DOHH2 (cell line): ENCODE data around the gene CPLX3.

Experiments used
- H3F3A ChIP-seq: fragments of 200-600 bp; sonication (generic), shearing (Covaris generic); 2 replicates; pipeline ENCODE4 v1.6.0; 2016; ENCODE audit warnings: antibody characterized with exemption, mild to moderate bottlenecking; ENCODE audit not compliant: control insufficient read depth, insufficient read depth
- H3K27ac ChIP-seq: fragments of 200-600 bp; sonication (generic); 2 replicates; pipeline ENCODE4 v1.5.1; 2014; ENCODE audit warnings: low read depth, mild to moderate bottlenecking, low read length, moderate library complexity
- H3K27me3 ChIP-seq: fragments of 200-600 bp; sonication (generic); 2 replicates; pipeline ENCODE4 v1.6.1; 2014; ENCODE audit warnings: mild to moderate bottlenecking, low read length, mixed read lengths; ENCODE audit not compliant: control insufficient read depth
- H3K36me3 ChIP-seq: fragments of 200-600 bp; sonication (generic); 2 replicates; pipeline ENCODE4 v1.6.1; 2014; ENCODE audit warnings: mild to moderate bottlenecking, low read length, moderate library complexity, mixed read lengths; ENCODE audit not compliant: control insufficient read depth
- H3K4me1 ChIP-seq: fragments of 200-600 bp; sonication (generic); 2 replicates; pipeline ENCODE4 v1.6.1; 2014; ENCODE audit warnings: mild to moderate bottlenecking, low read length, mixed read lengths; ENCODE audit not compliant: control insufficient read depth
- H3K4me2 ChIP-seq: fragments of 200-600 bp; sonication (generic); 2 replicates; pipeline ENCODE4 v1.6.0; 2014; ENCODE audit warnings: mild to moderate bottlenecking, low read length, moderate library complexity
- H3K4me3 ChIP-seq: fragments of 200-600 bp; sonication (generic); 2 replicates; pipeline ENCODE4 v1.5.1; 2014; ENCODE audit warnings: mild to moderate bottlenecking, low read length, mixed read lengths
- H3K79me2 ChIP-seq: fragments of 200-600 bp; sonication (generic); 2 replicates; pipeline ENCODE4 v1.6.1; 2014; ENCODE audit warnings: mild to moderate bottlenecking, low read length, mixed read lengths; ENCODE audit not compliant: control insufficient read depth
- H3K9me2 ChIP-seq: fragments of 200-600 bp; sonication (generic); replicated peaks from 2 replicates; pipeline ENCODE4 v1.6.1; 2014; ENCODE audit warnings: mild to moderate bottlenecking, low read length, mixed read lengths; ENCODE audit not compliant: control insufficient read depth
- H3K9me3 ChIP-seq: fragments of 200-600 bp; sonication (generic); 2 replicates; pipeline ENCODE4 v1.6.1; 2014; ENCODE audit warnings: antibody characterized with exemption, low read length, mixed read lengths; ENCODE audit not compliant: control insufficient read depth, insufficient read depth
- H4K20me1 ChIP-seq: fragments of 200-600 bp; sonication (generic); 2 replicates; pipeline ENCODE4 v1.6.0; 2014; ENCODE audit warnings: low read depth, mild to moderate bottlenecking, antibody characterized with exemption, low read length, moderate library complexity; ENCODE audit not compliant: control insufficient read depth, insufficient read depth
- EZH2phosphoT487 ChIP-seq: fragments of 200-600 bp; sonication (generic); IDR thresholded peaks from 2 replicates; pipeline ENCODE4 v1.6.1; 2017; ENCODE audit warnings: borderline replicate concordance, mild to moderate bottlenecking, antibody characterized with exemption, low read length, moderate library complexity, mixed read lengths
- TF ChIP-seq, protein P1 (sequence below): fragments of 200-600 bp; sonication (generic); IDR thresholded peaks from one replicate; pipeline ENCODE4 v1.5.1; 2014; ENCODE audit warnings: antibody characterized with exemption, mild to moderate bottlenecking, low read depth, low read length; ENCODE audit not compliant: poor library complexity, severe bottlenecking

CPLX3 gene

DNA sequence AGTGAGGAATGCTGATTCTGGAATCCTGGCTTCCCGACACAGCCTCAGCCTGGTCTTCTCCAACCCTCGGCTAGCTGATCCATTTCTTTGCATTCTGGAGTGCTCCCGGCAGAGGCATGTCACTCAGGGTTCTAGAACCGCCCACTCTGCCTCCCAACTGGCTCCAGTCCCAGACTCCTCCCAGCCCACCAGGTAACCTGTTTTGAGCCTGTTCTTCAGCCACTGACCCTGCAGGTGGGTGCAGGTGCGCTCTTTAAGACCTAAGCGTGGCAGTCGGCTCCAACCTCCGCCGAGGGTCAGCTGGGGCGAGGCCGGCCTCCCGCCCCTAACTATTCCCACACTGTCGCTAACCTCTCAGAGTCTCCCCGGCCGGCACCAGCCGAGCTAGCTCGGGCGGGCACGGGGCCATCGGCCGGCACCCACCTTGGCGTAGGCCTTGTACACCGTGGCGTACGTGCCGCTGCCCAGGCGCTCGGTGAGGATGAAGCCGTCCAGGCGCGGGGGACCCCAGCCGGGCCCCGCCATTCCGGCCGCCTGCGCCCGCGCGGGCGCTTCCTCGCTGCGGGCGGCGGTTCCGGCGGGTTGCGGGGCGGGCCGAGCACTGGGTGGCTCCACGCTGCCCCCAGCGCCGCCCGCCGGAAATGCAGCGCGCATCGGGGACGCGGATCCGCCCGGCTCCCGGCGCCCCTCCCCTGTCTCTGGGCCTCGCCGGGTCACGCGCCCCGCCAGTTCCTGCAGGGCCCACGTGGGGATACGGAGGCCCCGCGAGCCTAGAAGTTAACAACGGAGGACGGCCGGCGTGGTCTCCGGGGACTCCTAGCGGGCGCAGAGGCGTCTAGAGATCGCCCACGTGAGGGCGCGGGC is 16.4 kb downstream of the CPLX3 start, which contains the start of gene ULK3:
Gene ULK3, minus strand, starts transcription at position 576 of the 864 bp plus-strand sequence. Its CDS starts 51 bp downstream, at position 525.
- Histone ChIP-seq H3K27me3 (no peaks in the 10 kb centered on the region), H3K4me1 (peaks cover 29% of the 10 kb centered on the region), H3K9me2 (no peaks in the 10 kb centered on the region), H3K9me3 (no peaks in the 10 kb centered on the region), H3K4me3 (peak within 1 kb of the TSS; percentile 100), H4K20me1 (peaks cover 4% of the 10 kb centered on the region; the same call in 1 of the 2 replicates), H3K4me2 (peak within 1 kb of the TSS; percentile 99), H3K79me2 (peaks cover 7% of the 10 kb centered on the region; the same call in 1 of the 2 replicates), H3F3A (no peaks in the 10 kb centered on the region), H3K36me3 (peaks cover 34% of the 10 kb centered on the region), H3K27ac (peak within 1 kb of the TSS; percentile 46)
- TF ChIP-seq, protein P1, sequence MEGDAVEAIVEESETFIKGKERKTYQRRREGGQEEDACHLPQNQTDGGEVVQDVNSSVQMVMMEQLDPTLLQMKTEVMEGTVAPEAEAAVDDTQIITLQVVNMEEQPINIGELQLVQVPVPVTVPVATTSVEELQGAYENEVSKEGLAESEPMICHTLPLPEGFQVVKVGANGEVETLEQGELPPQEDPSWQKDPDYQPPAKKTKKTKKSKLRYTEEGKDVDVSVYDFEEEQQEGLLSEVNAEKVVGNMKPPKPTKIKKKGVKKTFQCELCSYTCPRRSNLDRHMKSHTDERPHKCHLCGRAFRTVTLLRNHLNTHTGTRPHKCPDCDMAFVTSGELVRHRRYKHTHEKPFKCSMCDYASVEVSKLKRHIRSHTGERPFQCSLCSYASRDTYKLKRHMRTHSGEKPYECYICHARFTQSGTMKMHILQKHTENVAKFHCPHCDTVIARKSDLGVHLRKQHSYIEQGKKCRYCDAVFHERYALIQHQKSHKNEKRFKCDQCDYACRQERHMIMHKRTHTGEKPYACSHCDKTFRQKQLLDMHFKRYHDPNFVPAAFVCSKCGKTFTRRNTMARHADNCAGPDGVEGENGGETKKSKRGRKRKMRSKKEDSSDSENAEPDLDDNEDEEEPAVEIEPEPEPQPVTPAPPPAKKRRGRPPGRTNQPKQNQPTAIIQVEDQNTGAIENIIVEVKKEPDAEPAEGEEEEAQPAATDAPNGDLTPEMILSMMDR: peak; percentile 57
- TF ChIP-seq EZH2phosphoT487: no peak

DNA sequence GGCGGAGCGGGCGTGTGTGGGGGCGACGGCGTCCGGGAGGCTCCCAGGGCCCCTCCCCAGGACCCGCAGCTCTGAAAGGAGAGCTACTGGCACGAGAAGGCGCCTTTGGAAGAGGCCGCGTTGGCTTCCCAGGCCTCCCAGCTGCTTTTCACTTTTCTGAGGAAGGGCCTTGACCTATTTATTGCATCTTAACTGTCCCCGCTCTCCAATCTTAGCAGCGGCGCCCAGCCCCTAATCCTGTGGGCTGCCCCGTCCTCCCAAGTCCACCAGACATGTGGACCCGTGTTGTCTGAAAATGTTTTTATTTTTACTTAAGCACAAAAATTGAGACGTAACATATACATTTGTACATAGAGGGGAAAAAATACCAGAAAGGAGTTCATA is 17.0 kb downstream of the CPLX3 start:
- H3K79me2 ChIP-seq: peaks cover 7% of the 10 kb centered on the region; the same call in 1 of the 2 replicates
- H3K36me3 ChIP-seq: peaks cover 38% of the 10 kb centered on the region
- no peaks in the 10 kb centered on the region for H3K9me3 ChIP-seq
- TF ChIP-seq EZH2phosphoT487: no peak
- TF ChIP-seq, protein P1: no peak
- H3K4me2 ChIP-seq: peak overlapping the region; percentile 67
- H3K4me1 ChIP-seq: peaks cover 29% of the 10 kb centered on the region
- peaks cover 4% of the 10 kb centered on the region; the same call in 1 of the 2 replicates for H4K20me1 ChIP-seq
- H3F3A ChIP-seq: no peaks in the 10 kb centered on the region
- H3K4me3 ChIP-seq: peak overlapping the region; percentile 100
- H3K27me3 ChIP-seq: no peaks in the 10 kb centered on the region
- H3K27ac ChIP-seq: peak overlapping the region; percentile 41
- H3K9me2 ChIP-seq: no peaks in the 10 kb centered on the region

DNA sequence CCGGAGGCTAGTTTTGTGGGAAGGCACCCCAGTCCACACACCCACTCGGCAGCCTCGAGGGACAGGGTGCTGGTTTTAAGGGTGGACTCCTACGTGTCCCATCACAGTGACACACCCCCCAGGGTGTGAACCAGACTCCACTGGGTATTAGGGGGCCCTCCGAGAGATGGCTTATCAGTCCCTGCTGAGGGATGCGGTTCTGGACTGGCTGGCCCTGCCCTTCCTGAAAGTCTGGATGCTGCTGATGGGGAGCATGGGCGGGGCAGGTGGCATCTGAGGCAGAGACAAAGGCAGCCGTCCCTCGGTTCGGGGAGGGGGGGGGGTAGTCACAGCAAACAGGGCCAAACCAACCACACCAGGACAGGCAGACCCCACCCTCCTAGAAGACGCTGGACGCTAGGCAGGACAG is 17.5 kb downstream of the CPLX3 start:
- TF ChIP-seq EZH2phosphoT487: no peak
- TF ChIP-seq, protein P1: no peak
- no peaks in the 10 kb centered on the region for H3F3A ChIP-seq
- H3K36me3 ChIP-seq: peaks cover 39% of the 10 kb centered on the region
- peaks cover 29% of the 10 kb centered on the region for H3K4me1 ChIP-seq
- H3K9me3 ChIP-seq: no peaks in the 10 kb centered on the region
- H3K79me2 ChIP-seq: peaks cover 7% of the 10 kb centered on the region; the same call in 1 of the 2 replicates
- peak overlapping the region; percentile 67 for H3K4me2 ChIP-seq
- no peaks in the 10 kb centered on the region for H3K9me2 ChIP-seq
- H3K27ac ChIP-seq: peak overlapping the region; percentile 41
- peak overlapping the region; percentile 100 for H3K4me3 ChIP-seq
- H3K27me3 ChIP-seq: no peaks in the 10 kb centered on the region
- H4K20me1 ChIP-seq: peaks cover 4% of the 10 kb centered on the region; the same call in 1 of the 2 replicates
